SH-SY5Y (cell line): ENCODE results near the gene GTPBP4.

Experiments used
- GATA2 ChIP-seq: IDR thresholded peaks from 2 replicates; pipeline ENCODE4 v1.6.1; 2011; ENCODE audit warnings: mild to moderate bottlenecking, low read depth, low read length
- GATA3 ChIP-seq: IDR thresholded peaks from 2 replicates; pipeline ENCODE4 v1.6.1; 2011; ENCODE audit warnings: low read depth, mild to moderate bottlenecking, low read length, moderate library complexity

Gene GTPBP4

DNA sequence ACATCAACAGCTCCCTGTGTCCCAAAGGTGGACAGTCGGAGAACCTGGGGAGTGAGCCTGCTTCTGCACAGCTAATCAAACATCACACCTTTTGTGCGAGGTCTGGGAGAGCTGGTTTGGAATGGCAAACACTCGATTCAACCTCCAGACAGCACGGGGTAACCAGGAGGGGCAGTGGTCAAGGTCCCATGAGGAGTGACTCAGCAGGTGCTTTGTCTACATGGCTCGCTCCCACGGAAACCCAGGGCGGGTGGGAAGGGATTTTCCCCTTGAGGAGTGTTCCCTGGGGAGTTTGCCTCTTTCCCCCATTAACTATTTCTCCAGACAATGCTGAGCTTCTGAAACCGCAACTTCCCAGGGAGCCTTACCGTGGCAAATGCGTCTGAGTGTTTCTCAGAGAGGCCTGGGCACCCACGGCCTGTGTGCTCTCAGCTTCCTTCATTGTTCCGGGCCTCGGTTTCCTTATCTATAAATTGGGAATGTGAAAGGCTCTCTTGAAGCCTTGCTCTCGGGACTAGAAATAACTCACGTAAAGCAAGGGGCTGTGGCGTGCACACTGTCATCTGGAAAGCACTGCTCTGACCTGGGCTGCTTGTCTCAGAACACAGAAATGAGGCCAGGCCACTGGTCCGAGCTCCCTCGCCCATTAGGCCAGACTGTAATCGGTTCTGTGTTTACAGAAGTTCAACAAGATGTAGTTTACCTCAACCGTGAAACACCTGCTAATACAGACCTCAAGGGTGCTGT lies 14.0 kb upstream of the GTPBP4 start:
- TF ChIP-seq GATA3: no peak
- TF ChIP-seq GATA2: no peak

GRCh38 chr10:974785-975074 lies 13.5 kb upstream of the GTPBP4 start:
- TF ChIP-seq GATA3 (no peak), GATA2 (no peak)

DNA sequence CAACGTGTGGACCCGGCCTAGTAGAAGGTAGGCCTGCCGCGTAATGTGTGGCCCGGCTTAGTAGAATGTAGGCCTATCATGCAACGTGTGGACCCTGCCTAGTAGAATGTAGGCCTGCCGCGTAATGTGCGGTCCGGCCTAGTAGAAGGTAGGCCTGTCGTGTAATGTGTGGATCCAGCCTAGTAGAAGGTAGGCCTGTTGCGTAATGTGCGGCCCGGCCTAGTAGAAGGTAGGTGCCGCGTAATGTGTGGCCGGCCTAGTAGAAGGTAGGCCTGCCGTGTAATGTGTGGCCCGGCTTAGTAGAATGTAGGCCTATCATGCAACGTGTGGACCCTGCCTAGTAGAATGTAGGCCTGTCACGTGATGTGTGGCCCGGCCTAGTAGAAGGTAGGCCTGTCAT lies 11.9 kb upstream of the GTPBP4 start:
- TF ChIP-seq GATA3: no peak
- TF ChIP-seq GATA2: no peak

- TF ChIP-seq GATA3: no peak
- peak; percentile 38; the same call in 1 of the 2 replicates for TF ChIP-seq GATA2
Observed at GRCh38 chr10:978826-979421, 9.3 kb upstream of the GTPBP4 start.

GRCh38 chr10:980468-981093 lies 7.7 kb upstream of the GTPBP4 start:
- TF ChIP-seq GATA3 (no peak), GATA2 (no peak)

DNA sequence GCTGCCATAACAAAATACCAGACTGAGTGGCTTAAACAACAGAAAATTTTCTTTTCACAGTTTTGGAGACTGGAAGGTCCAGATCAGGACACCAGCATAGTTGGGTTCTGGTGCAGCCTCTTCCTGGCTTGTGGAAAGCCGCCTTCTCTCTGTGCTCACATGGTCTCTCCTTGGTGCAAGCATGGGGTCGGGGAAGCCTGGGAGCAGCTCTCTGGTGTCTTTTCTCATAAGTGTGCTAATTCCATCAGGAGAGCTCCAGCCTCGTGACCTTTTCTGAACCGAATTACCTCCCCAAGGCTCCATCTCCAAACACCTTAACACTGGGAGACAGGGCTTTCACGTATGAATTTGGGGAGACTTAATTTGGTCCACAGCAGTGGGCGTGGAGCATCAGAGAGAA lies 4.8 kb upstream of the GTPBP4 start:
- TF ChIP-seq GATA2 (no peak), GATA3 (no peak)

GRCh38 chr10:983971-984655 lies 4.1 kb upstream of the GTPBP4 start:
- TF ChIP-seq GATA3 (no peak), GATA2 (no peak)

- no peak for TF ChIP-seq GATA2
- TF ChIP-seq GATA3: no peak
Observed at GRCh38 chr10:985361-985760, 2.9 kb upstream of the GTPBP4 start.

DNA sequence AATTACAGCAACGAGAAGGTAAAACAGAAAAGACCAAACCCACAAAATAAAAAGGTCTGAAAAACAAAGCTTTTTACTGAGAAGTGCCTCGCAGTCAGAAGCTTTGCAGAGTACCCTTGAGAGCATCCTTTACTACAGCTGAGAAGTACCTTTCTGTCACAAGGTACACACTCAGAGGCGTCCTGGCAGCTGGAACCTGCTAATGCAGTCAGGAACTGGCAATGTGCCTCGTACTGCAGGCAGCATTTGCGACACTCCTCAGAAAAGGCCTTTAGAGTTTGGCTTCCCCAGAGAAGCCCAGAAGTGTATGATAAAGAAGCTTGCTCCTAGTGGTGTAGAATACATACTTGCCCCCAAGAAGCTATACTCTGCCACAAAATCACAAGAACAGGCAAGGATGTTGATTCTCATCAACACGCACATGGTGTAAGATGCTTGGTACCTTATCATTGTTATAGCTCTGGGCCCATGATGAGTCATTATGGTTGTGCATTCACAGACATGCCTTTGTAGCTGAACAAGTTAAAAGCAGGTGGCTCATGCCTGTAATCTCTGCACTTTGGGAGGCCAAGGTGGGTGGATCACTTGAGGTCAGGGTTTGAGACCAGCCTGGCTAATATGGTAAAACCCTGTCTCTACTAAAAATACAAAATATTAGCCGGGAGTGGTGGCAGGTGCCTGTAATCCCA lies 2.0 kb upstream of the GTPBP4 start:
- TF ChIP-seq GATA2: no peak
- TF ChIP-seq GATA3: no peak

DNA sequence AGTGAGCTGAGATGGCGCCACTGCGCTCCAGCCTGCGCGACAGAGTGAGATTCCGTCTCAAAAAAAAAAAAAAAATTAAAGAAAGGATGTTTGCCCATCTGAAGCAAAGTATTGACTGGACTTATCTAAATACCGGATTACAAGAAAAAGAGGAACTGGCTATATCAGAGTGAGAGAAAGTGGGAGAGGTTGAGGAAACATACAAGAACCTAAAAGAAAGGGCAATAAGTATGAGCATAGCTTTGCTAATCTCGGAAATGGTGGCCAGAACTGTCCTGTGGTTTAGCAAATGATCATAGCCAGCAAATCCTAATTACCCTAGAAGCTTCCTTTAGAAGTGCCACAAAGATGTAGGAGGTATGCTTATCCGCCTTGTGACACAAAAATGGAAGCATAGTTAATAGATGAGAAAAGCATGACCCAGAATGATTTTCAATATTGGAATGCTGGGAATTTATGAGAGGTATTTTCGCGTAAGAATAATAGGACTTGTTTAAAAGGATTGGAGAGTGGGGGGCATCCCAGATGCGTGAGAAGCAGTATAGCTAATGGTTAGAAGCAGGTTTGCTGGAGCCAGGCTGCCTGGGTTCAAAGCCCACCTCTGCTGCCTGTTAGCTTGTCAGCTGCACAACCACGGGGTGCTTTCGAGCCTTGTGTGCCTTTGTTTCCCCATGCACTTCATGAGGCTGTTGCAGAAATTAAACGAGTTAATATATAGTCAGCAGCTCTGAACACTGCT lies 1.2 kb upstream of the GTPBP4 start:
- TF ChIP-seq GATA3 (no peak), GATA2 (no peak)

DNA sequence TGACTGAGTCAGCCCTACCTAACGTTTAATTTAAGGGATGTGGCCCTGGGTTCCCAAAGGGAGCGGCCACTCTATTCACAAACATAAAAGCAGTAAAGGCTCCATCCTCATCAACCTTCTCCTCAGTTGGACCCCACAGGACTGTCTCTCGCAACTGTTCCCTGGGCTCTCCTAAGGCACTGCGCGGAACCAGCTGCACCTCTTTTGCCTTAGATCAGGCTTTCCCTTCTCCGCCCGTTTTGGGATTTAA lies 689 bp upstream of the GTPBP4 start:
- TF ChIP-seq GATA3 (no peak), GATA2 (no peak)

DNA sequence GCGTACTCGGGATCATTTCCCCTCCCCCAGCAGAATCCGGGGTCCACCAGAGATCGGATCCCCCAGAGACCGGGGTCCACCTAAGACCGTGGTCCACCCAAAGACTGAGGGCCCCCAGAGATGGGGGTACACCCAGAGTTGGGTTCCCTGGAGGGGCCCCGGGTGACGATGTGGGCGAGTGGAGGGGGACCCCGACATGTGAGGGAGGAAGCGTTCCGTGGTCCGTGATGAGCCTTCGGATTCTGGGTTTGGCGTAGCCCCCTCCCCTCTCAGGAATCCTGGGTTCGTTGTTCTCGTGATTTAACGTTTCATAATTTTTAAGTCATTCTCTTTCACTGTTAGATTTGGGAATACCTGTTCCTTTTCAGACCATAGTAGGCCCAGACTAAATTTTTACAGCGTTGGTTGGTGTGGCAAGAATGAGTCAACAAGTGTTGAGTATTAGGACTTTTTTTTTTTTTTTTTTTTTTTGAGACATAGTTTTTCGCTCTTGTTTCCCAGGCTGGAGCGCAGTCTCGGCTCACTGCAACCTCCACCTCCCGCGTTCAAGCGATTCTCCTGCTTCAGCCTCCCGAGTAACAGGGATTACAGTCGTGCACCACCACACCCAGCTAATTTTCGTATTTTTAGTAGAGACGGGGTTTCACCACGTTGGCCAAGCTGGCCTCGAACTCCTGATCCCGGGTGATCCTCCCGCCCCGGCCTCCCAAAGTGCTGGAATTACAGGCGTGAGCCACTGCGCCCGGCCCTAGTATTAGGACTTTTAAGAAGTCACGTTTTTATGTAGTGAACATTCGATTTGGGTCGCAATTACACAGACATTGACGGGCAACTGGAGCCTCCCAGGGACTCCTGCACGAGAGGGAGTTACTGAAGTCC lies 672 bp downstream of the GTPBP4 start:
- TF ChIP-seq GATA2: no peak
- no peak for TF ChIP-seq GATA3

GRCh38 chr10:990808-991207 lies 2.6 kb downstream of the GTPBP4 start:
- TF ChIP-seq GATA3 (no peak), GATA2 (no peak)

DNA sequence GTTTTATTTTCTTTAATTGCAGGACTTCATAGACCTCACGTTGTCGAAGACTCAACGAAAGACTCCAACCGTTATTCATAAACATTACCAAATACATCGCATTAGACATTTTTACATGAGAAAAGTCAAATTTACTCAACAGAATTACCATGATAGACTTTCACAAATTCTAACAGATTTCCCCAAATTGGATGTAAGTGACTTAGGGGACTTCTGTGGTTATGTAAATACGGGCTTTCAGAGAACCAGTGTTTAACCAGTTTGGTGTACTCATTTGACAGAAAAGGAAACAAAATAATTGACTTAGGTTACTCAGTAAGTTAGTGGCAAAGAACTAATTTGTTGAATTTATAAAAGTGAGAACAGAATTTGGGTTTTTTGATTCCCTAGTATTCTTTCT lies 4.2 kb downstream of the GTPBP4 start:
- TF ChIP-seq GATA3 (no peak), GATA2 (no peak)
